ENCODE data around the gene FAM20C.

- TF ChIP-seq, protein P1, sequence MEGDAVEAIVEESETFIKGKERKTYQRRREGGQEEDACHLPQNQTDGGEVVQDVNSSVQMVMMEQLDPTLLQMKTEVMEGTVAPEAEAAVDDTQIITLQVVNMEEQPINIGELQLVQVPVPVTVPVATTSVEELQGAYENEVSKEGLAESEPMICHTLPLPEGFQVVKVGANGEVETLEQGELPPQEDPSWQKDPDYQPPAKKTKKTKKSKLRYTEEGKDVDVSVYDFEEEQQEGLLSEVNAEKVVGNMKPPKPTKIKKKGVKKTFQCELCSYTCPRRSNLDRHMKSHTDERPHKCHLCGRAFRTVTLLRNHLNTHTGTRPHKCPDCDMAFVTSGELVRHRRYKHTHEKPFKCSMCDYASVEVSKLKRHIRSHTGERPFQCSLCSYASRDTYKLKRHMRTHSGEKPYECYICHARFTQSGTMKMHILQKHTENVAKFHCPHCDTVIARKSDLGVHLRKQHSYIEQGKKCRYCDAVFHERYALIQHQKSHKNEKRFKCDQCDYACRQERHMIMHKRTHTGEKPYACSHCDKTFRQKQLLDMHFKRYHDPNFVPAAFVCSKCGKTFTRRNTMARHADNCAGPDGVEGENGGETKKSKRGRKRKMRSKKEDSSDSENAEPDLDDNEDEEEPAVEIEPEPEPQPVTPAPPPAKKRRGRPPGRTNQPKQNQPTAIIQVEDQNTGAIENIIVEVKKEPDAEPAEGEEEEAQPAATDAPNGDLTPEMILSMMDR (IDR thresholded peaks at IDR 0.05): no peak
- no peak for TF ChIP-seq POLR2AphosphoS5 (IDR thresholded peaks at IDR 0.05; ENCODE audit: insufficient read depth in 1 of 2, low read depth in 1 of 2)
- no peak for TF ChIP-seq POLR2A (IDR thresholded peaks at IDR 0.05)
These were observed 24.2 kb upstream of the FAM20C start for GRCh38 chr7:167976-168791.
